GM18870 (cell line): Measurements from ENCODE around the gene DCXR.

ENCODE experiments used
- ATAC-seq: cut with Tn5 transposase; IDR thresholded peaks from one replicate; pipeline ENCODE4 v1.9.1; 2021; ENCODE audit warnings: moderate library complexity; ENCODE audit not compliant: unreplicated experiment

The DCXR gene

DNA sequence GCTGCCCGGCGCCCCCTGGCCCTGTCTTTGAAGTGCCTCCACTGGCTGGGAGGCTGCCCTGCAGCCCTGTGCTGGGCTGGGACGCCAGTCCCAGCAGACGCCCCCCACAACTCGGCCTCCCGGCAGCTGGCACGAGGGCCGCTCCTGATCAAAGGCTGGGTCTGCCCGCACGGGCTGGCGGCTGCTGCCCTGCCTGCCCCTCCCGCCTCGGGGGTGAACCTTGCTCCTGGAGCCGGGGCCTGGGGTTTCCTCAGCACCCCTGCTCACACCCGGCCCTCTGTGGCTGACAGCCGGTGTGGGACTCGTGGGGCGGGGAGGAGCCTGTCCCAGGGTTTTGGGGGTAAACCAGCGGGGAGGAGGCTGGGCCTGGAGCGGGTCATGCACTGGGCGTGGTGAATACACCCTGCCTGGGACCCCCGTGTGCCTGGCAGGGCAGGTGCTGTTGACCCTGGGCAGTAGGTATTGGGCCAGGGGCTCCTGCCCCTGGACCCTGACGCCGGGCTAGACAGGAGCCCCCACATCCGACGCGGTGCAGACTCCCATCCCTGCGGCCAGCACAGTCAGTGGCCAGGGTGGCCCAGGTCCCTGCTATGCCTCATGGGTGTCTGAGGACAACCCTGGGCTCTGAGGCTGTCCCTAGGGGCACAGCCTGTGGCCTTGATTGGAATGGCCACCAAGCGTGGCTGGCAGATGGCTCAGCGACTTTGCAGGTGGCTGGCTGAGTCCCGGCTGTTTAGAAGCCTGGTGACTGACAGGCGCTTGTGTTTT lies 36.5 kb downstream of the DCXR start:
- ATAC-seq = no peak

DNA sequence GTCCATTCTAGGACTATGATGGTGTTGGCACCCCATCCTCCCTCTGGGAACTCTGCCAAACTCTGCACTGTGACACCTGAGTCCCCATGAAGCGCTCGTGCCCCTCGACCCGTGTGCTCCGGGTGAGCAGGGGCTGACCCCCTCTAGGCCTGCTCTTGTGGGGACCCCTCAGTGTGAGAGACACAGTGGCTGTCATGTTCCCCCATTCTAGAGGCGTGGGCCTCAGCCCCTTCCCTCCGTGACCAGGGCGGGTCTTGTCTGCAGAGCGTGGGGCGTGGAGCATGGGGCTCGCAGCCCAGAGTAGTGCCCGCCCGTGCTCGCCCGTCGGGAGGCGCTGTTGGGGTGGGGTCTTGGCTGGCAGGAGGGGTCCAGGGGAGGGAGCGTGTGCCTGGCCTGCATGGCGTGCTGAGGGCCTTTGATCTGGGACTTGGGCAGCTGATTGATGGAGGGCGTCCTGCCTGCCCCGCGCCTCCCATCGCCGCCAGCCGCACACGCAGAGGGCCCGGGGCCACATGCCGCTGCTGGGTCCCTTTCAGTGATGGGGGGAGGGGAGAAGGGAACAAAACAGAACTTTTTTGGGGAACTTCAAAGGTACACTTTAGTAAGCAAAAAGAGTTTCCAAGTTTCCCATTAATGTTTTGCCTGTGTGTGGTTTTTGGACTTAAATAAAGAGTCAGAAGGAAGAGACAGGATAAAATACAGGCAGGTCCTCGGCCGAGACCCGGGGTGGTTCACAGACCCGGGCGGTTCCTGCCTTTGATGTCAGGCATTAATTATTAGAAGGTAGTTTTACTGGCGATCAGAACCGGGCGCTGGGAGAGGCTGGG lies 37.3 kb downstream of the DCXR start:
- ATAC-seq = no peak

DNA sequence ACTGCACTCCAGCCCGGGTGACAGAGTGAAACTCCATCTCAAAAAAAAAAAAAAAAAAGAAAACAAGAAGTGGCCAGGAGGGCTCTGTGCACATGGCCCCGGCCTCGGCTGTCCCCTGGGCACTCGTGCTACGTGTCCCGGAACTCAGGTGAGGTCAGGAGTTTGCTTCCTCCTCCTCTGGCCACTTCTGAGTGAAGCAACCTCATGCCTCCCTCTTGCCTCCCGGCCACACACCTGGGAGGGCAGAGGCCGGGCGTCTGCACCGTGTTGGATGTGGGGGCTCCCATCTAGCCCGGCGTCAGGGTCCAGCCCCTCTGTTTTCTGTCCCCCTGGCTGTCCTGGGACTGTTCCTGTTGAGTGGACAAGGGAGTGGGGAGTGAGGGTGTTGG lies 37.9 kb downstream of the DCXR start:
- ATAC-seq = no peak

DNA sequence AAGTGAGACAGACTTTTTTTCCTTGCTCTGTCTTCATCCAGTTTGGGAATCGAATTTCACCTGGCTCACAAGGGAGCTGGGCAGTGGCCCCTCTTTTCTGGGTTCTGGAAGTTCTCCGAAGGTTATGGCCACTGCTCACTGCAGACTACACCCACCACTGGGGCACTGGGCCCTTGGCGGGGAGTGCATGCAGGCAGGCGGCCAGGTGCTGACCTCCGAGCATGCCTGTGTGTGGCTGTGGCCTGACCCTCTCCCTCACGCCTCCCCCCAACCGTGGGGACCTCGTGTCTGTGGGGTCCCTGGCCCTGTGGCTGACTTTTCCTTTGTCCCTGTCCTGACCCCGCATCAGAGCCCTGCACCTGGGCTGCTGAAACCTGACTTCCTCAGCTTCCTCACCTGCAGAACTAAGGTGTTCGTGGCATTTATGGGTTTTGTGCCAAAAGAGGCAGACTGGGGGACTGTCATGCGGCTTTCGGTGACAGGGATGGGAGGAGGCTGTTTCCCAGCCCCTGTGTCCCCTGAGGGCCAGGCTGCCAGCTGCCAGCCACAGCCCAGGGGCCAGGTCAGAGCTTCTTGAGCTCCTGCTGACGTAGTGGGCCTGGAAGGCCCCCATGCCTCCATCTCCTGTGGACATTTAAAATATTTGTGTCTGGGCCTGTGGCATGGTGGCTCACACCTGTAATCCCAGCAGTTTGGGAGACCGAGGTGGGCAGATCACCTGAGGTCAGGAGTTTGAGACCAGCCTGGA lies 38.6 kb downstream of the DCXR start:
- no peak for ATAC-seq

DNA sequence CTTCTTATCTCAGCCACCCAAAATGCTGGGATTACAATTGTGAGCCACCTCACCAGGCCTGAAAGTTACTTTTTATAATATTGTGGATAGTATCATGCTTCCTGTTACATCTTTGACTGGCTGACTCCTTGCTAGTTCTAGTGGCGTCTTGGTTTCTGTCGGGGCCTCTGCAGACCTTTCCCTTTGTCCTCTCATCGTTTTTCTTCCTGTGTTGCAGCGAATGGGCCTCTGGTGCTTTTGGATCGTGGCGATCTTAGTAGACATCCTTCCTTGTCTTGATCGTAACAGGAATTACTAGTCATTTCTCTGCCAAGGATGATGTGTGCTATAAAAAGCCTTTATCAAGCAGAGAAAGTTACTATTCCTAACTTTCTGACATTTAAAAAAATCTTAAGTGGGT lies 39.3 kb downstream of the DCXR start:
- ATAC-seq = no peak

DNA sequence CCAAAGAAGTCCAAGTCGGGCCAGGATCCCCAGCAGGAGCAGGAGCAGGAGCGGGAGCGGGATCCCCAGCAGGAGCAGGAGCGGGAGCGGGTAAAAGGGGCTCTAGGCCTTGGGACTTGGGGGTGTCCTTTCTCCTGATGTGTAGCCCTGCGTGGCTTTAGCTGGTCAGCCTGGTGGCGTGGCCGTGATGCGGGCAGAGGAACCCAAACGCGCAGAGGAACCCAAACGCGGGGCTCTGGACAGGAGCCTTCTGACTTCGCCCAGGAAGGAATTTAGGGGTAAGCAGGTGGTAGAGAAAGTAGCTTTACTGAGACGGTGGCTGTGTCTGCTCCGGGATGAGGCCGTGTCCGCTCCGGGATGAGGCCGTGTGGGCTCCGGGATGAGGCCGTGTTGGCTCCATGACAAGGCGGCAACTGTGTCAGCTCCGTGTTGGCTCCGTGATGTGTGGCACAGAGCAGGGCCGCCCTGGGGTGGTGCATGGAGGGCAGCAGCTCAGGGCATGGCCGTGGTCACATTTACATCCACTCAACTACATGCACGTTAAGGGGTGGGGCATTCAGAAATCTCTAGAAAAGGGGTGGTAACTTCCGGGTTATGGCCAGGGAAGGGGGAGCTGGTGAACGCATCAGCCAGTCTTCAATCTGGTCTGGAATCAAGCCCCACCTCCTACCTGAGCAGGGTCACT lies 40.6 kb downstream of the DCXR start:
- ATAC-seq = no peak

DNA sequence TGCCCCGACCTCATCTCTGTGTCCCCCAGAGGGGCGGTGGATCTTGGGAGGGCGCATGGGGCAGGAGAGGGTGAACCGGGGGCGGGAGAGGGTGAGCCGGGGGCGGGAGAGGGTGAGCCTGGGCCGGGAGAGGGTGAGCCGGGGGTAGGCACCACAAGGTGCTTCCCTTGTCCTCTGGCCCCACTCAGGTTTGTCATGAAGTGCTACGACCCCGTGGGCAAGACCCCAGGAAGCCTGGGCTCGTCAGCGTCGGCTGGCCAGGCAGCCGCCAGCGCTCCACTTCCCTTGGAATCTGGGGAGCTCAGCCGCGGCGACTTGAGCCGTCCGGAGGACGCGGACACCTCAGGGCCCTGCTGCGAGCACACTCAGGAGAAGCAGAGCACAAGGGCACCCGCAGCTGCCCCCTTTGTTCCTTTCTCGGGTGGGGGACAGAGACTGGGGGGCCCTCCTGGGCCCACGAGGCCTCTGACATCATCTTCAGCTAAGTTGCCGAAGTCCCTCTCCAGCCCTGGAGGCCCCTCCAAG lies 41.2 kb downstream of the DCXR start:
- no peak for ATAC-seq

DNA sequence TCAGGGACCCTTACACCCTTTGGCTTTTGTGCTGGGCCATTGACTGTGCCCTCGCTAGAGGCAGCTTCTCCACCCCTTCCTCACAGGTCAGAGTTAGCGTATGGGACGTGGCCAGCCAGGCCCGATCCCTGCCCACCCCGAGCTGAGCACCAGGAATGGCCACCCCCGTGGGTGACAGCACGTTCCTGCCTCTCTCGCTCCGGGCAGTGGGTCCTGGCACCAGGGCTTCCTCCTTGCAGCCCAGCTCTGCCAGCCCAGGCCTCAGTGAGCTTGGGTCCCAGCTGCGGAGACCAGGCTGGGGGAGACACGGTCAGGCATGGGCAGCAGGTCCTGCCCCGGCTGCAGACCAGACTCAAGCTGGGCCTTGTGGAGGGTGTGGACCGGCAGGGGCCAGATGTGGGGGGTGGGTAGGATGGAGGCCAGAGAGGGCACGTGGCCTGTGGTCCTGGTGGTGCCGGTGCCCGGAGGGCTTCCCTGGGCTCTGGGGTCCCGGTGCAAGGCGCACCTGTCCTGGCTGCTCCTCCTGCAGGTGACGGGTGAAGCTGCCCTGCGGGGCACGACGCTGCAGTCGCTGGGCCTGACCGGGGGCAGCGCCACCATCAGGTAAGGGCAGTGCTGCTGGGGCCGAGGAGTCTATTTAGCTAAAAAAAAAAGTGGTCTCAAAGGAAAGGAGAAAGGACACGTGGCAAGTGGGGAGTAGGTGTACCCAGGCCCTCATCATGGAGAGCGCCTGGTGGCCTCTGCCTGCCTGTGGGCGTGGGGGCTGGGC lies 41.9 kb downstream of the DCXR start:
- no peak for ATAC-seq

DNA sequence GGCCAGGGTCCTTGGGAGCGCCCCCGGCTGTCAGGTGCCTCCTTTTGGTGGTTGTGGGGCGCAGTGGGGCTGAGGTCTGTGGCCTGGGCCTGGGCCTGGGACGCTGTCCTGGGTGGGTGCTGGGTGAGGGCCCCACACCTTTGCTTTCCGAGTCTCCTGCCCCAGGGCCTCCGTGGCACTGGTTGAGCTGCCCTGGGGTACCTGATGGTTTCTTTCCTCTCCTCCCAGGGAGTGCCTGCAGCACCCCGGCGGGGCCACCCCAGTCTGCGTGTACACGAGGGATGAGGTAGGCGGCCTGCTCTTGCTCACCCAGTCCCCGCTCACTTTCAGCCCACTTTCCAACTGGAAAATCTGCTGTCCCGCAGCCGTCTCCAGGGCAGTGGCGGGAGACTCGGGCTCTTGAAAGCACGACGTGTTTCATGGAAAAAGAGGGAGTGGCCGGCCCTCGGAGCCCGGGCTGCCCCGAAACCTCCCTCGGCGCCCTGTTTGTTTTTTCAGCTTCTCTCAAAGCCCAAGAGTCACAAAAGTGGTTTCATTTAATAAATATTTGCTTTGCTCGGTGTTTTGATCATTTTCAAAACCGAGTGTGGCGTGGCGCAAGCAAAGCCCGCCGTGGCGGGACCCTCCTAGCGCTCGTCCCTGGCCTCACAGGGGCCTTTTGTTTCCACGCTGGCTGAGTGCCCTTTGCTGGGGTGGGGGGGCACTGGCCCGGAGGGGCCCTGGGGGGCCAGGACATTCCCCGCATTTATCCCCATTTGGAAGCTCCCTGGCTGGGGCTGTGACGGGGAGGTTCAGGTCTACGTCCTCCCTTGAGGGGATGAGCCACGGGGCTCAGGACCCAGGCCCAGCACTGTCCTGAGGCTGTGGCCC lies 42.7 kb downstream of the DCXR start:
- ATAC-seq = no peak

DNA sequence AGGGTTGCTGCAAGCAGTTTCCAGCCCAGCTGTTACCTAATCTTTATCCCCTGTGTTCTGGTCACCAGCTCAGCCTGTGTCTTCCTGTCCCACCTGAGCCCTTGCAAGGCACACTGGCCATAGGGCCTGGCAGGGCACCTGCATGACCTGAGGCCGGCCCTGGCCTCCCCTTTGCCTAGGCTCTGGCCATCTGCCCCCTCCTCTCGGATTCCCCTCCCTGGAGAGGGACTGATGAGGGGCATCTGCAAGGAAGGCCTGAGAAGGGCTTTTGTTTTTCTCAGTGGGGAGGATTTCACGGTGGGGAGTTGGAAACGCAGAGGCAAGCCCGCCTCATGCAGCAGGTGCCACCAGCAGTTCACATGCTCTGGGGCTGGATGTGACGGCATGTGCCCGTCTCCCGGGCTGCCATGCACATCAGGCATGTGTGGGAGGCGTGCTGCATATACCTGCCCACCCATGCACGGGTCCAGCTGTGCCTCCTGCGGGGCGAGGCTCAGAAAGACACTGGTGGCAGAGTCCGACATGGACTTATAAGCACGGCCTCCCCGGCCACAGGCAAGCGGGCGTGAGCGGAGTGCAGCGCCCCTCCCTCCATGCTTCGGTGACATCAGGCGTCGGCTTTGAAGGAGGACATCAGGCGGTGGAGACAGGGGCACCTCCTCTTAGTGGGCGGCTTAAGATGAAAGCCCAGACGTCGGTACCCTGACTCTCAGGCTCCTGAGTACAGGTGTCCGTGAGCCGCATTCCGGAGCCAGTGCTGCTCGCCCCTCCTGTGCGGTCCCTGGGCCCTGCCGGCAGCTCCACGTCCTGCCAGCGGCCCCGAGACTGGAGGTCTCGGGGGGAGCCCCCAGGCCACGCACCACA lies 43.5 kb downstream of the DCXR start:
- ATAC-seq = no peak

DNA sequence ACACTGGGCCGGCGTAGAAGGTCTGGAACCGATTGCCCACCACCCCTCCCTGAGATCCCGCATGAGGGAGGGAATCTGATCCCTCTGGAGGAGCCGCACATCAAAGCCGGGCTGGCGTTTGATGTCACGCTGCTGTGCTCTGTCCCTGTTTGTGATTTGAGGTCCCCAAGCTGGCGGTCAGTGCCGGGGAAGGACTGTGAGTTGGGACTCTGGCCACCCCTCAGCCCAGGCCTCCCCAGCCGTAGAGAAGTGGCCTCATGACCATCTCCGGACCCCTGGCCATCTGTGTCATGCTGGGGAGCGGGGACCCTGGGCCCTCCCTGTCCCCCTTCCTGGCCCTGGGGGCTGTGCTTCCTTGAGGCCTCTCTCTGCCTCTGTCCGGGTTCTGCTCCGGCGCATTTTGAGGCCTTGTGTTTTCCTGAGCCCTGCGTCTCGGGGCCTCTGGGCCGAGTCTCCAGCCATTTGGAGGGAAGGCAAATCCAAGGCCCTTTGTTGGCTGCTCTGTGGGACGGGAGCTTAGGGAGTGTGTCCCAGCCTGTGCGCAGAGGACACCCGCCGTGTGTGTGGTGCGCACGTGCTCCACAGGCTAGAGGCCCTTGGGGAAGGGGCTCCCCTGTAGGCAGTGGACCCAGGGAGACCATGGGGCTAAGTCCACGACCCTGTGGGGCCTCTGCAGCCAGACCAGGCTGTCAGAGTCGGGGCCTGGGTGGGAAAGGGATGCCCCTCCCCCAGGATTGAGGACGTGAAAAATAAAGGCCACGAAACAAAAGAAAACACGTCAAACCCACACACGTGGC lies 45.0 kb downstream of the DCXR start:
- no peak for ATAC-seq

DNA sequence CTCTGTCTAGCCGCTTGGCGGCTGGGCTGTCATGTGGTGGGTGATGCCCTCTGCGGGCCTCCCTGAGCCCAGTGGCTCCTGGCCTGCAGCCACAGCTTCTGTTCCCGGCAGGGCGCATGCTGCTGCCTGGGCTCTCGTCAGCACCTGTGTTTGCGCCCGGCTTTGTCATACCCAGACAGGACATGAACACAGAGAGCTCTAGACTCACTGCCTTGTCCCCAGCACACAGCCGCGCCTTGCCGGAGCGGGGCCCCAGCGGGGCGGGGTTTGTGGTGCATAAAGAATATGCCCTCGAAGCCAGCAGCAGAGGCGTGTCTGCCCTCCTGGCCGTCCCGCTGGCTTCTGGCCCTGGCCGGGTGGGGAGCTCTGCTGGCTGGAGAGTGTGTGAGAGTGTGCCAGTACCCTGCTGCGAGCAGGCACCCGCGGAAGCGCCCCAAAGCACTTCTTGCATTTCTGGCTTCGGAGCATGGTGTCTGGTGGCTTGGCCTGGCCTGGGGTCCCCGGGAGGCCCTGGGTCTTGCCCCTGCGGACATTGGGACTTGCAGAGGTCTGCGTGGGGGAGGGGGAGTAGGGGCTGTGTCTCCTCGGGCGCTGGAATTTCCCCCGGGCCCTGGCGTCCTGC lies 45.7 kb downstream of the DCXR start:
- ATAC-seq = no peak

DNA sequence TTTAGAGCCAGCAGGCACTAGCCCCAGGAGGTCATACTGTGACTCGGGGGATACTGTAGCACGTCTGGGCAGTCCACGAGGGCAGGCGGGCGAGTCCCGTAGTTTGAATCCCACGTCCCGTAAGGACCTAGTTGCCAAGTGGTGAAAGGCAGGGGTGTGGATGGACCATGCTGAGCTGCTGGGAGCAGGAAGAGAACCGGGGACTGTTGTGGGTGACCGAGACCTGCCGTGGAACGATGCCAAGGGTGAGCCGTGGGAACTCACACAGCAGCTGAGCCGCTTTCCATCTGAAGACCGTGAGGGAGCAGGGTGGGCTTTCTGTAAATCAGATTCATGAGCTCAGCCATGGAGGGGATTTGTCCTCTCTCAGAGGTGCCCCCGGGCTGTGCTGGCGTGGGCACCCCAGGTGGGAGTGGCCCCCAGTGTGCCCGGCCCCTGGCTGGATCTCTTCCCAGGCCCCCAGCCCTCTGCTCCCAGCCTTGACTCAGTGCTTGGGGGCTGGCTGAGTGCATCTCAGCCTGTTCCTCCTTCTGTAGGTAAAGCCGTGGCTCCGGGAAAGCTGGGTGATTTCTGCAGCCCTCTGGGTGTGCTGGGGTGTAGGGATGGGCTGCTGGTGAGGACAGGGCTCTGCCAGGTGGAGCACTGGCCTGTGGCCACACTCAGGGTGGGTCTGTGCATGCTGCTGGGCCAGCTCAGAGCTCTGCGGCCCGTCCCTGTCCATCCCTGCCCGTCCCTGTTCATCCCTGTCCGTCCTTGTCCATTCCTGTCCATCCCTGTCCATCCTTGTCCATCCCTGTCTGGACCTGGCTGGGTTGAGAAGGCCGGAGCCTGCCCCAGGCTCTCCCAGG lies 46.4 kb downstream of the DCXR start:
- no peak for ATAC-seq

DNA sequence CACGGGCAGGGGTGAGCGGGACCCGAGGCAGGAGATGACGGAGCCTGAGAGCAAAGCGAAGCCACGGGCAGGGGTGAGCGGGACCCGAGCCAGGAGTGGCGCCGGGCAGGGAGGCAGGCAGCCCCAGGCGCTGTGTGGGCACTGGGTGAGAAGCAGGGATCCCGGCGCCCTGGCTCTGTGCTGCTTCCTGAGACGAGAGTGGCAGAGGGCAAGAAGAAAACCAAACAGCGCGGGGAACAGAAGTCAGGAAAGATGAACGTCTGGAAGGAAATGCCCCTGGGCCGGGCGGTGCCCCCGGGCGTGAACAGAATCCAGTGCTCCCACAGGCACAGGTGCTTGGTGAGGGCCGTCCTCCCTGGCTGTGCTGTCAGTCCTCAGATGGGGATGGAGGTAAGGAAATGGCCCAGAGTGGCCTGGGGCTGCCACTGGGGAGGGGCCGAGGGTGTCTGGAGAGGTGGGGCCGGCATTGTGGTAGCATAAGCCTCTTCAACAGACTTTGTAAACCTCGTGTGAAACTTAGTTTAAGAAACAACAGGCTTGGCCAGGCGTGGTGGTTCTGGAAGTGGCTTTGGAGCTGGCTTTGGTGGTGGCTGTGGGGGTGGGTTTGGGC lies 50.2 kb downstream of the DCXR start:
- ATAC-seq = no peak

DNA sequence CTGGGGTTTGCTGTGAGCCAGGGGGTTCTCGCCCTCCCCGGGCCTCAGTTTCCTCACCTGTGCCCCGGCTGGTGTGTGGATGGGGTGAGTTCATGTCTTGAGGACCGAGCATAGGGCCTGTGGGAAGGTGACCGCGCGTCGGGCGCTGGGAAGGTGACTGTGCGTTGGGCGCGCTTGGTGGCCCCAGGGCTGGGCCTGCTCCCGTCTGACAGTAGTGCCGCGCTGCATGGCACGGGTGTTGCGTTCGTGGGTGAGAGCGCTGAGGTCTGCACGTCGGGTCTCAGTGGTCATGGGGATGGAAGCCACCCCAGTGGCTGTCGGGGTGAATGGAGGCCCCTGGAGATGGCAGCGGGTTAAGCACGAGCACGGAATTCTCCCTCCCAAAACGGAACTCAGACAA lies 50.9 kb downstream of the DCXR start:
- no peak for ATAC-seq
